Naive B cell (primary cell): ENCODE results near the gene ACP5. TPM values are rescaled to one million over a fixed set of nuclear protein-coding genes. Genes with fewer than 3 reads are reported as not detected.
"Not testable (repeated sequence)": the region's sequence is repeated elsewhere in the genome, so short reads cannot be mapped to it uniquely, and the experiment has no call there.

Source experiments
- ATAC-seq, 2 donors: fragments of 150-1000 bp; cut with Tn5 transposase; 2 replicates each; pipeline ENCODE4 v1.10.0; 2021; ENCODE audit warnings: low read depth in 2 of 2, mild to moderate bottlenecking in 2 of 2, moderate library complexity in 2 of 2
- DNase-seq: peaks from one replicate; pipeline ENCODE4 v3.0.0; 2022
- H3K27ac Mint-ChIP-seq, 6 donors: one replicate each; pipeline ENCODE4 v1.8.0; 2020 to 2022; ENCODE audit warnings: mild to moderate bottlenecking in 6 of 6, mixed read lengths in 6 of 6, moderate library complexity in 5 of 6, inconsistent platforms in 2 of 6
- H3K27me3 Mint-ChIP-seq, 3 donors: one replicate each; pipeline ENCODE4 v1.8.0; 2021 to 2022; ENCODE audit warnings: mixed read lengths in 3 of 3, mild to moderate bottlenecking in 1 of 3
- H3K36me3 Mint-ChIP-seq, 2 donors: one replicate each; pipeline ENCODE4 v1.8.0; 2020 to 2022; ENCODE audit warnings: mixed read lengths in 2 of 2, inconsistent platforms in 1 of 2, mild to moderate bottlenecking in 1 of 2
- H3K4me1 Mint-ChIP-seq, 3 donors: one replicate each; pipeline ENCODE4 v1.8.0; 2020 to 2022; ENCODE audit warnings: mixed read lengths in 3 of 3, inconsistent platforms in 1 of 3, mild to moderate bottlenecking in 1 of 3, moderate library complexity in 1 of 3
- H3K4me3 Mint-ChIP-seq, 8 donors: one replicate each; pipeline ENCODE4 v1.8.0; 2020 to 2022; ENCODE audit warnings: mild to moderate bottlenecking in 8 of 8, mixed read lengths in 8 of 8, moderate library complexity in 8 of 8, inconsistent platforms in 2 of 8
- H3K9me3 Mint-ChIP-seq, 7 donors: one replicate each; pipeline ENCODE4 v1.8.0; 2020 to 2022; ENCODE audit warnings: mixed read lengths in 7 of 7, mild to moderate bottlenecking in 5 of 7, inconsistent platforms in 2 of 7, moderate library complexity in 1 of 7
- polyA plus RNA-seq, 6 donors: library from polyadenylated mRNA; unstranded; fragments of 300-500 nt; fragmentation: Illumina TruSeq; gene quantifications; one replicate each; pipeline ENCODE4 v1.2.3, GENCODE V29; 2021; ENCODE audit warnings: low read depth in 6 of 6

The ACP5 gene
- 10 to 100 TPM; 17.4 to 44.2 (median 24.6) TPM for polyA plus RNA-seq

- H3K4me3 Mint-ChIP-seq, result peak within 1 kb of the TSS; percentile 64 to 93 (median 86)
- no peaks in the 10 kb centered on the region for H3K36me3 Mint-ChIP-seq
- no peaks in the 10 kb centered on the region for H3K27me3 Mint-ChIP-seq
- ATAC-seq (no peak), DNase-seq (no peak)
- H3K4me1 Mint-ChIP-seq, result peaks cover 37 to 77% (median 66%) of the 10 kb centered on the region in 3 donors
- no peaks in the 10 kb centered on the region for H3K9me3 Mint-ChIP-seq
- peak within 1 kb of the TSS; percentile 12 to 95 (median 80) for H3K27ac Mint-ChIP-seq
Measured at GRCh38 chr19:11577451-11578257, at the start of gene ACP5. Gene ACP5 (minus strand): TSS chr19:11577645. CDS start chr19:11577317, 328 bp downstream.

GRCh38 chr19:11626252-11626651 lies 48.8 kb upstream of the ACP5 start:
- no peak for ATAC-seq
- Mint-ChIP-seq H3K27ac (no peak overlapping the region), H3K27me3 (peaks cover 15 to 41% (median 17%) of the 10 kb centered on the region in 3 donors), H3K9me3 (peaks cover 0 to 5% (median 2%) of the 10 kb centered on the region in 7 donors), H3K36me3 (peaks cover 0 to 2% of the 10 kb centered on the region in 2 donors), H3K4me3 (peak overlapping the region in 2 of 8 donors; percentile 48), H3K4me1 (peaks cover 7 to 14% (median 13%) of the 10 kb centered on the region in 3 donors)
- no peak for DNase-seq

- peaks cover 0 to 7% (median 0%) of the 10 kb centered on the region in 7 donors for H3K9me3 Mint-ChIP-seq
- H3K4me1 Mint-ChIP-seq, result peaks cover 7 to 14% (median 13%) of the 10 kb centered on the region in 3 donors
- peak overlapping the region in 4 of 8 donors; percentile 69 to 77 (median 75) for H3K4me3 Mint-ChIP-seq
- H3K27ac Mint-ChIP-seq, result peak overlapping the region in 1 of 6 donors; percentile 35
- peaks cover 6 to 20% (median 13%) of the 10 kb centered on the region in 3 donors for H3K27me3 Mint-ChIP-seq
- no peak for ATAC-seq
- H3K36me3 Mint-ChIP-seq, result peaks cover 8 to 15% of the 10 kb centered on the region in 2 donors
- DNase-seq, result no peak
Measured at GRCh38 chr19:11624069-11624463, 46.6 kb upstream of the ACP5 start.

- Mint-ChIP-seq H3K4me1 (peaks cover 7 to 14% (median 13%) of the 10 kb centered on the region in 3 donors), H3K9me3 (peaks cover 3 to 22% (median 16%) of the 10 kb centered on the region in 7 donors), H3K36me3 (peaks cover 21 to 32% of the 10 kb centered on the region in 2 donors), H3K27me3 (peaks cover 6 to 20% (median 13%) of the 10 kb centered on the region in 3 donors)
- not testable (repeated sequence) for DNase-seq, H3K27ac Mint-ChIP-seq, ATAC-seq, H3K4me3 Mint-ChIP-seq
Measured at GRCh38 chr19:11622401-11622800, 45.0 kb upstream of the ACP5 start.

- no peak overlapping the region for H3K4me3 Mint-ChIP-seq
- H3K9me3 Mint-ChIP-seq, result peaks cover 3 to 35% (median 27%) of the 10 kb centered on the region in 7 donors
- ATAC-seq, result no peak
- H3K27ac Mint-ChIP-seq, result no peak overlapping the region
- no peak for DNase-seq
- H3K36me3 Mint-ChIP-seq, result peaks cover 31 to 43% of the 10 kb centered on the region in 2 donors
- peaks cover 6 to 12% (median 12%) of the 10 kb centered on the region in 3 donors for H3K4me1 Mint-ChIP-seq
- H3K27me3 Mint-ChIP-seq, result peaks cover 5 to 12% (median 11%) of the 10 kb centered on the region in 3 donors
Measured at GRCh38 chr19:11620553-11620952, 43.1 kb upstream of the ACP5 start.

- no peaks in the 10 kb centered on the region for H3K27me3 Mint-ChIP-seq
- ATAC-seq (no peak), DNase-seq (no peak)
- H3K36me3 Mint-ChIP-seq, result peaks cover 31 to 43% of the 10 kb centered on the region in 2 donors
- H3K9me3 Mint-ChIP-seq, result peaks cover 3 to 32% (median 27%) of the 10 kb centered on the region in 7 donors
- no peak overlapping the region for H3K27ac Mint-ChIP-seq
- H3K4me3 Mint-ChIP-seq, result no peak overlapping the region
- peaks cover 0 to 6% (median 4%) of the 10 kb centered on the region in 3 donors for H3K4me1 Mint-ChIP-seq
Measured at GRCh38 chr19:11617180-11618062, 40.0 kb upstream of the ACP5 start.

GRCh38 chr19:11612816-11613511 lies 35.5 kb upstream of the ACP5 start:
- ATAC-seq, result no peak
- peaks cover 17 to 18% of the 10 kb centered on the region in 2 donors for H3K36me3 Mint-ChIP-seq
- H3K4me3 Mint-ChIP-seq, result peak overlapping the region in 2 of 8 donors; percentile 9 to 73
- no peaks in the 10 kb centered on the region for H3K27me3 Mint-ChIP-seq
- H3K9me3 Mint-ChIP-seq, result peaks cover 3 to 22% (median 17%) of the 10 kb centered on the region in 7 donors
- peaks cover 0 to 13% (median 4%) of the 10 kb centered on the region in 3 donors for H3K4me1 Mint-ChIP-seq
- DNase-seq, result no peak
- H3K27ac Mint-ChIP-seq, result peak overlapping the region in 3 of 6 donors; percentile 28 to 77 (median 66)

- peaks cover 0 to 18% (median 4%) of the 10 kb centered on the region in 3 donors for H3K4me1 Mint-ChIP-seq
- H3K27ac Mint-ChIP-seq, result no peak overlapping the region
- no peak overlapping the region for H3K4me3 Mint-ChIP-seq
Measured at GRCh38 chr19:11611730-11612129, 34.3 kb upstream of the ACP5 start.

GRCh38 chr19:11606484-11606883 lies 29.0 kb upstream of the ACP5 start:
- no peak overlapping the region for H3K27ac Mint-ChIP-seq
- ATAC-seq (no peak), DNase-seq (no peak)
- peaks cover 14 to 24% (median 16%) of the 10 kb centered on the region in 3 donors for H3K4me1 Mint-ChIP-seq
- no peaks in the 10 kb centered on the region for H3K27me3 Mint-ChIP-seq
- H3K36me3 Mint-ChIP-seq, result peaks cover 28 to 39% of the 10 kb centered on the region in 2 donors
- peak overlapping the region in 1 of 8 donors; percentile 40 for H3K4me3 Mint-ChIP-seq
- H3K9me3 Mint-ChIP-seq, result peaks cover 0 to 31% (median 20%) of the 10 kb centered on the region in 7 donors

More at GRCh38 chr19:11611730-11612129, 34.3 kb upstream of the ACP5 start:
- Mint-ChIP-seq H3K9me3 (peaks cover 2 to 20% (median 15%) of the 10 kb centered on the region in 7 donors), H3K27me3 (no peaks in the 10 kb centered on the region), H3K36me3 (peaks cover 14% of the 10 kb centered on the region in 2 donors)
- ATAC-seq (no peak), DNase-seq (no peak)

- H3K27me3 Mint-ChIP-seq, ATAC-seq, DNase-seq, H3K9me3 Mint-ChIP-seq: not testable (repeated sequence)
- peaks cover 33 to 57% (median 36%) of the 10 kb centered on the region in 3 donors for H3K4me1 Mint-ChIP-seq
- peak overlapping the region in 4 of 8 donors; percentile 49 to 89 (median 72) for H3K4me3 Mint-ChIP-seq
- peak overlapping the region in 5 of 6 donors; percentile 32 to 81 (median 41) for H3K27ac Mint-ChIP-seq
- H3K36me3 Mint-ChIP-seq, result peaks cover 9 to 17% of the 10 kb centered on the region in 2 donors
Measured at GRCh38 chr19:11599704-11600103, 22.3 kb upstream of the ACP5 start.

- peak overlapping the region in 7 of 8 donors; percentile 50 to 95 (median 89) for H3K4me3 Mint-ChIP-seq
- no peak for DNase-seq
- peak overlapping the region; percentile 42 to 94 (median 70) for H3K27ac Mint-ChIP-seq
- no peaks in the 10 kb centered on the region for H3K9me3 Mint-ChIP-seq
- H3K4me1 Mint-ChIP-seq, result peaks cover 31 to 57% (median 36%) of the 10 kb centered on the region in 3 donors
- no peaks in the 10 kb centered on the region for H3K27me3 Mint-ChIP-seq
- peaks cover 0 to 12% of the 10 kb centered on the region in 2 donors for H3K36me3 Mint-ChIP-seq
- ATAC-seq, result no peak
Measured at GRCh38 chr19:11598746-11599145, 21.3 kb upstream of the ACP5 start.

- Mint-ChIP-seq H3K36me3 (peaks cover 0 to 12% of the 10 kb centered on the region in 2 donors), H3K27ac (peak overlapping the region; percentile 81 to 96 (median 94)), H3K27me3 (no peaks in the 10 kb centered on the region), H3K4me1 (peaks cover 30 to 57% (median 34%) of the 10 kb centered on the region in 3 donors), H3K4me3 (peak overlapping the region; percentile 88 to 95 (median 92)), H3K9me3 (no peaks in the 10 kb centered on the region)
- no peak for DNase-seq
- no peak for ATAC-seq
Measured at GRCh38 chr19:11598103-11598483, 20.6 kb upstream of the ACP5 start.
